ENCODE results near the gene CORO1C.

Gene CORO1C

GRCh38 chr12:108646600-108647579, 84.4 kb downstream of the CORO1C start:
- no peak for DNase-seq (ENCODE audit: low spot score)

- DNase-seq (ENCODE audit: low spot score), result no peak
These were observed 85.4 kb downstream of the CORO1C start for GRCh38 chr12:108645686-108646599.

GRCh38 chr12:108644811-108645120, 86.6 kb downstream of the CORO1C start:
- DNase-seq (ENCODE audit: low spot score), result no peak

DNA sequence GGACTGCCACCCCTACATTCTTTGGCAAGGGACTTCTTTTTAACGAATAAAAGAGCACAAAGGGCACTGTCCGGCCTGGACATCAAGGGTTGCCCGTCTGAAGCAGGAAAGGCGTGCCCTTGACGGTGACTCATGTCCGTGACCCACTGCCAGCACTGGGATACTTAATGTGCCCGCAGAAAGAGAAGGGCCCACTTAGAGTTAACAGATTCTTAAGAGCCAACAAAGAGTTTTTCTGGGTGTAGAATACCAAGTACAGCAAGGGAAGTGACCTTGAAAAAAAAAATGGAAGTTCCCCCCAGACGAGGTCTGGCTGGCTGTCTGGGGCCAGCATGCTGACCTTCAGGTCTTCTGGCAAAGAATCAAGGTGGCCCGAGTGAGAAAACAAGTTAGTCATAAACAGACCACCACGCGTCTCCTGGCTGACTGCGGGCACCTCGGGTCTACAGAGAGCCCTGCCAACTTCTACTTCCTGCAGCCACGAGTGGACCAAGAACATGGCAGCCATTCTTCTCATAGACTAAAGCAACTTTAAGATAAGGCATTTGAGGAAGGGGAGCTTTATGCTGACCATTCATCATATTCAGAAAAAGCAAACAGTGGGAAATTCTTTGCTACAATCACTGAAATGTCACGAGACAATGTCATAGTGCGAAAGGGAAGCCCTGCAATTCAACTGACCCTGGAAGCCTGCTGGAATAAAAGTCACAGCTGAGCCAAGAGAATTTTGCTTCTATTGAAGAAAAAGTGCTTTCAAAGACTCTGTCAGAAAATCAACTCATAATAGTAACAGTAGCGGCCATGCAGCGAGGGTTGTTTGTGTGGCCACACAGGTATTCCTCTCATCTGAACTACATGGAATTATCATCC, 87.1 kb downstream of the CORO1C start:
- DNase-seq (ENCODE audit: low spot score), result no peak

DNA sequence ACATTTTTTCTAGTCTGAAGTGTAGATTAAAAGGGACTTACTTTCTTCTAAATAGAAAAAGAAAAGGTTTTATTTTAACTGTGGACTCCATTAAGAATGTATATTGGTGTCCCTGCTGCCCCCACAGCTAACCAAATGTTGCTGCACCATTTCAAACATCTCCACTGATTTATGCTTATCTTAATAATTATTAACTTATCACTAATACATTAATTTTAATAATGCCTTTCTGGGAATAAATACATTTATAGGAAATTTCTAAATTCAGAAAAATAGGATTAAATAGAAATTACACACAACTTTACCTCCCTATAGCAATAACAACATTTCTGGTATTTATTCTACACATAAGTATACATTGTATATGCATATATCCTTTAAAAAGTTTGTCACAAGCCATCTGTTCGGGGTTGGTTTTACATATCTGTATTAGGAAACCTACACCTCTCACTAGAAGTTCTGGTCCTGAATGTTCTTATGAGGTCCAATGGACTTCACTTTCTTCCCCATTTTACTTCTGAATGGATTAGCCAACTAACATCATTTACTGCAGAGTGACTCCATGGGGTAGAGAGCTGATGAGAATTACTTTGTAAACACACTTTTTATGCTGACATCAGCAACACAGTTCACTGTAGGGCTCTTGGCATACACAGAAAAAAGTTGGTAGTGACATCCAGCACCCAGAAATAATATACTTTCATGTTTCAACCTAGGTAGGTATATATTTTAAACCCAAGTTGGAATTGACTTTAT, 88.2 kb downstream of the CORO1C start:
- DNase-seq (ENCODE audit: low spot score), result no peak

GRCh38 chr12:108642269-108642870, 88.9 kb downstream of the CORO1C start:
- no peak for DNase-seq (ENCODE audit: low spot score)

DNA sequence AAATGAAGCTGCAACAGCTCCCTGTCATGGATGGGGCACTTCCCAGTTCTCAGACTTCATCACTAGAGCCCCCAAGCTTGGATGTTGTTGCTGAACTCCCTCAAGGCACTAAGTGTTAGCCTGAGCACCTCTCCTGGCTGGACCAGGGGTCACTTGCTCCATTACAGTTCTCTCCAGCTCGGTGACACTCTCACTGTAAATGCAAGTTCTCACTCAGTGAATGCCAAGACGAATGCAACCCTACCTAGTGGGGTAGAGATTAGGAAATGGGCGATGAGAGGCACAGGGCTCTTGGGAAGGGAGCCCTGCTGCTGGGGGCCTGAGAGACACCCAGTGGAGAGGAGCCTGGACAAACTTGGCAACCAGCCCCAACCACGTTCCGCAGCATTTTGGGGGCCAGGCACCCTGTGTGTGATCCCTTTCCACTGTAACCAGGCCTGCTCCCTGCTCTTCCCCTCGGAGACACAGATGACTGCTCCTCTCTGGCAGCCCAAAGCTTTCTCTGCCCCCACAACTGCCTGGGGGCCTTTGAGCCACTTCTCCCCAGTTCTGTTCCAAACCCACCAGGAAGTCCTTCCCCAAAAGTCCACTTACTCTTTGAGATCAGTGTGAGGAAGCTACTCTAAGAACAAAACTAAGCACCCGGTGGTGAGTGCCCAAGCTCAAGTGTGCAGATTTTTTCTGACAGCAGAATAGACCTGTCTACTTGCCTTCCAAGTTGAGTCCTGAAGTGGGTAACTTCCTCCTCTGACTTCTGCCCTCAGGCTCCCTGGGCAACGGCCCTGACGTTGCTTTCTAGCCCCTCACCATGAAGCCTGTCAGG, 89.7 kb downstream of the CORO1C start:
- DNase-seq (ENCODE audit: low spot score), result no peak

DNA sequence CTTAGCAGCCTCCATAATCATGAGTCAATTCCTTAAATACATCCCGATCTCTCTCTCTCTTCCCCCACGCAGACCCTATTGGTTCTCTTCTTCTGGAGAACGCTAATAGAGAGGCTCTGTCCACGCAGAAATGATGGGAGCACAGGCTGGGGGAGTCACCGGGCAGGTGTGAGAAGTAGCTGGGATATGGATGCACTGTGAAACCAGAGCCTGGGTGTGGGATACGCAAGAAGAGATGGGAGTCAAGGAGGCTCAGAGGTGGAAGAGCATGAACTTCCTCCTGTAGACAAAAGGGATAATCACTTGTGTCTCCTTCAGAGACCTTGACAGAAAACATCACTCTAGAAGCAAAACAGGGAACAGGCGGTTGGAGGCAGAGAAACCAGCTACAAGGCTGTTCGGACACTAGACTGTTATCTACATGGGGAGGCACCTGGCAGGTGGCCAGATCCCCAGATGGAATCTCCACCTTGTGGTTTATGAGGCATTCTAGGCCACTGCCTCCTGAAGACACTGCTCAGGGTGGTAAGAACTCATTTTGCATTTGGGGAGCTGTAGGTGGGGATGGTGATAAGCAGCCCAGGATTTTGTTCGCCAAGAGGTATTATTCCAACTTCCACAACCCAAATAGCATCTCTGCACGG, 90.4 kb downstream of the CORO1C start:
- no peak for DNase-seq (ENCODE audit: low spot score)

- no peak for DNase-seq (ENCODE audit: low spot score)
These were observed 92.1 kb downstream of the CORO1C start for GRCh38 chr12:108638997-108639822.

DNA sequence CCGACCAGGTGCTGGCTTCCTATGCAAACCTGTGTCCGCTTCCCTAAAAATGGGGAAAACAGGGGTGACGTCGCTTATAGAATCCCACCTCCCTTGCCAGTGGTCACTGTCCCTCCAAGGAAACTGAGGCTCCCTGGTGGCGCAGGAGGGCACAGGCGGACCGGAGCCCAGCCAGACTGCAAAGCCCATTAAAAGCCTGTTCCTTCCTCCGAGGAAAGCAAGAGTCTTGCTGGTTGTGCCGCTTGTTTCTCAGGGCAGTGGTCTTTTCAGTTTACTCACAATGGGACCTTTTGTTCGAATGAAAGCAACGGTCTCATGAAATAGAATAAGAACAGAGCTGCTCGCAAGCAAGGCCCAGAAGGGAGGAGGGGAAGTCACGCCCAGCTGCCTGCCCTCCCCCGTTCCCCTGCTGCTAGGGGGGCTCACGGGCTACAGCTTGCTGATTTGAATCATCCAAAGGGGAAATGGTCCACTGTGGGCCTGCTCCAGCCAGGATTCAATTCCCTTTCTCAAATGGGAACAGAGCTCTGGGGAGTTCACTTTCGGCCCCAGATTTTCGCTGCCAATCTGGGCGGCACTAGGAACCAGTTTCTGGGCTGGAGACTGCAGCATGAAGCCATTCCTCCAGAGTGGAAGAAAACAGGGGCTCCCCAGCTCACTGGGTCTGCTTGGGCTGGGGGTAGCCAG, 93.0 kb downstream of the CORO1C start:
- DNase-seq (ENCODE audit: low spot score), result no peak

GRCh38 chr12:108637222-108637971, 93.9 kb downstream of the CORO1C start:
- DNase-seq (ENCODE audit: low spot score), result no peak

- no peak for DNase-seq (ENCODE audit: low spot score)
These were observed 95.1 kb downstream of the CORO1C start for GRCh38 chr12:108635997-108636808.

- DNase-seq (ENCODE audit: low spot score), result no peak
These were observed 95.9 kb downstream of the CORO1C start for GRCh38 chr12:108635201-108635996.

DNA sequence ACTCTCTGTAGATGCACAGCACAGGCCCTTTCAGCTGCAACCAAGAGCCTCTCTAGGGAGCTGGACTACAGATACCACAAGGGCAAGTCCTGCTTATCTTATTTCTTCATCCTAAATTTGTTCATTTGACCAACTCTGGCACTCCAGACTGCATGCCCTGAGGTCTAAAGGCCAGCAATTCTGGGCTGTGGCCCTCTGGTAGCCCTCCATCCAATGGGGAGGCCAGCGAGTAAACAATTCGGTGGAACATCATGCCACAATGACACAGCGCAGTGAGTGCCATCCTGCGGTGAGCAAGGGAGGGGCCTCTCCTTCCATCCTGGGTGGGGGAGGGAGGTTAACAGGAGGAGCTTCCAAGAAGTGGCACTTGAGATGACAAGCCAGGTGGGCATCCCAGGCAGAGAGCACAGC, 97.0 kb downstream of the CORO1C start:
- no peak for DNase-seq (ENCODE audit: low spot score)

DNA sequence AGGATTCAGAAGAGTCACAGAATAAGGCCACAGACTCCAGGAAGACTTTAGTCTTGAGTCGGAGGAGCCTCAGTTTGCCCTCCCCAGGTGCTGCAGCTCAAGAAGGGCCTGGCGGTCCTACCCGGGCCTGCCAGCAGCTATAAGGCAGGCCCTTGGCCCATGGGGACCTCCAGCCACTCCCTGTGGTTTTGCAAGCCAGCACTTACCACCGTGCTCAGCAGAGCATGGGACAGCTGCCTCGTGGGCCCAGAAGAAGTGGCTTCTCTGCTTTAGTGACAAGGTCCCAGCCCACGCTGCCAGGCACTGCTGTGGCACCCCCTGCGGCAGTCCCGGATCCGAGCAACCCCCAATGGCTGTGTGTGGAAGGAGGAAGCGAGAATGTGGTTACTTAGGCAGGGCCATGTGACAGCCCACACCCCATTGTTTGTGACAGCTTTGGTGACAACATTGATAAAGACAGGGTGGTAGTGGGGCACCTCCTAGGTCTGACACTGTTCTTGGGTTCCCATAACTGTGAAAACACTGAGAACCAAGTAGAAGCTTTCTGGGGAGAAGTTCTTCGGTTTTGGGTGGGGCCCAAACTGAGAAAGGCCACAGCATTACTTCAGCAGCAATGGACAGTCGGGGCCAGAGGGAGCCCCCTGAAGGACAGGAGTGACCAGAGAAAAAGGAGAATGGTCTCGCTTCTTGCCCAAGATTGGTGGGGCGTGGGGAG, 97.6 kb downstream of the CORO1C start, which contains the start of gene SELPLG:
Gene SELPLG (minus strand): TSS at position 361 of the 715 bp plus-strand sequence. CDS start 9,587 bp downstream, outside the sequence.
- DNase-seq (ENCODE audit: low spot score), result no peak
